AG09309 (cell line): ENCODE measurements around the gene HDLBP.

Experiments used
- DNase-seq: peaks from one replicate; pipeline ENCODE4 v3.0.0-alpha.2; 2010; ENCODE audit warnings: low read depth
- H3K4me3 ChIP-seq: 2 replicates; pipeline ENCODE4 v1.5.1; 2011; ENCODE audit warnings: mild to moderate bottlenecking, low read depth, low read length, moderate library complexity; ENCODE audit not compliant: control insufficient read depth
- CTCF ChIP-seq: IDR thresholded peaks from 2 replicates; pipeline ENCODE4 v1.5.1; 2011; ENCODE audit warnings: mild to moderate bottlenecking, low read depth, low read length, inconsistent platforms; ENCODE audit not compliant: insufficient read depth, control insufficient read depth; ENCODE audit errors: missing control alignments

Gene HDLBP

GRCh38 chr2:241304039-241304670 lies 11.3 kb downstream of the HDLBP start:
- no peak for DNase-seq
- no peak overlapping the region for H3K4me3 ChIP-seq
- no peak for TF ChIP-seq CTCF

- no peak for DNase-seq
- H3K4me3 ChIP-seq: no peak overlapping the region
- no peak for TF ChIP-seq CTCF
Measured at GRCh38 chr2:241302759-241303651, 12.5 kb downstream of the HDLBP start.

GRCh38 chr2:241302083-241302482 lies 13.4 kb downstream of the HDLBP start:
- TF ChIP-seq CTCF: no peak
- no peak overlapping the region for H3K4me3 ChIP-seq
- no peak for DNase-seq

GRCh38 chr2:241300000-241300399 lies 15.5 kb downstream of the HDLBP start:
- H3K4me3 ChIP-seq: no peak overlapping the region
- DNase-seq: no peak

GRCh38 chr2:241298673-241299072 lies 16.8 kb downstream of the HDLBP start:
- H3K4me3 ChIP-seq: no peak overlapping the region
- no peak for DNase-seq

More at GRCh38 chr2:241300000-241300399, 15.5 kb downstream of the HDLBP start:
- TF ChIP-seq CTCF: no peak

GRCh38 chr2:241296767-241297166 lies 18.7 kb downstream of the HDLBP start:
- no peak overlapping the region for H3K4me3 ChIP-seq
- no peak for DNase-seq
- TF ChIP-seq CTCF: no peak

More at GRCh38 chr2:241298673-241299072, 16.8 kb downstream of the HDLBP start:
- TF ChIP-seq CTCF: no peak
